GM19324 (cell line): ENCODE results near the gene BPIFB1.

ENCODE experiments used
- ATAC-seq: cut with Tn5 transposase; IDR thresholded peaks from one replicate; pipeline ENCODE4 v1.9.1; 2021; ENCODE audit warnings: mild to moderate bottlenecking, moderate library complexity; ENCODE audit not compliant: unreplicated experiment, low FRiP score

BPIFB1 gene

GRCh38 chr20:33282991-33283555 is at the start of gene BPIFB1:
TSS of gene BPIFB1 (plus strand) at chr20:33283214. CDS start at chr20:33286074, 2,860 bp downstream.
- ATAC-seq = no peak

GRCh38 chr20:33234050-33234449 is 49.0 kb upstream of the BPIFB1 start:
- no peak for ATAC-seq

- no peak for ATAC-seq
Measured at GRCh38 chr20:33235696-33236095, 47.3 kb upstream of the BPIFB1 start, which contains the start of gene BPIFA1. TSS of gene BPIFA1 (plus strand) at chr20:33235996. CDS start at chr20:33237712, 1,716 bp downstream.

- ATAC-seq = no peak
Measured at GRCh38 chr20:33236351-33236750, 46.7 kb upstream of the BPIFB1 start.

GRCh38 chr20:33237989-33238388 is 45.0 kb upstream of the BPIFB1 start:
- no peak for ATAC-seq

- no peak for ATAC-seq
Measured at GRCh38 chr20:33239418-33239817, 43.6 kb upstream of the BPIFB1 start.

- ATAC-seq = no peak
Measured at GRCh38 chr20:33239979-33240736, 42.9 kb upstream of the BPIFB1 start.

- ATAC-seq = no peak
Measured at GRCh38 chr20:33240923-33241322, 42.1 kb upstream of the BPIFB1 start.

GRCh38 chr20:33242319-33243100 is 40.5 kb upstream of the BPIFB1 start:
- ATAC-seq = no peak

- ATAC-seq = no peak
Measured at GRCh38 chr20:33246077-33246476, 36.9 kb upstream of the BPIFB1 start.

- no peak for ATAC-seq
Measured at GRCh38 chr20:33249456-33249855, 33.6 kb upstream of the BPIFB1 start.

GRCh38 chr20:33250666-33251065 is 32.3 kb upstream of the BPIFB1 start:
- ATAC-seq = no peak

- ATAC-seq = no peak
Measured at GRCh38 chr20:33251496-33251895, 31.5 kb upstream of the BPIFB1 start.

GRCh38 chr20:33252460-33252859 is 30.6 kb upstream of the BPIFB1 start:
- no peak for ATAC-seq

GRCh38 chr20:33255005-33255404 is 28.0 kb upstream of the BPIFB1 start:
- no peak for ATAC-seq

GRCh38 chr20:33257237-33257636 is 25.8 kb upstream of the BPIFB1 start:
- no peak for ATAC-seq

GRCh38 chr20:33259371-33259770 is 23.6 kb upstream of the BPIFB1 start:
- ATAC-seq = no peak

GRCh38 chr20:33261465-33261864 is 21.5 kb upstream of the BPIFB1 start:
- no peak for ATAC-seq

GRCh38 chr20:33262658-33263065 is 20.4 kb upstream of the BPIFB1 start:
- no peak for ATAC-seq

GRCh38 chr20:33263784-33264183 is 19.2 kb upstream of the BPIFB1 start:
- ATAC-seq = no peak

- no peak for ATAC-seq
Measured at GRCh38 chr20:33267701-33268100, 15.3 kb upstream of the BPIFB1 start.
